NCI-H526 treated with DMSO at 0.1 percent for 48 hours (cell line): ENCODE data around the gene SPIRE1.
"Not testable (repeated sequence)": the region's sequence is repeated elsewhere in the genome, so short reads cannot be mapped to it uniquely, and the experiment has no call there.

Source experiments
- DNase-seq: peaks from one replicate; lab custom pipeline; 2025; lab: John Stamatoyannopoulos, UW

Gene SPIRE1

DNA sequence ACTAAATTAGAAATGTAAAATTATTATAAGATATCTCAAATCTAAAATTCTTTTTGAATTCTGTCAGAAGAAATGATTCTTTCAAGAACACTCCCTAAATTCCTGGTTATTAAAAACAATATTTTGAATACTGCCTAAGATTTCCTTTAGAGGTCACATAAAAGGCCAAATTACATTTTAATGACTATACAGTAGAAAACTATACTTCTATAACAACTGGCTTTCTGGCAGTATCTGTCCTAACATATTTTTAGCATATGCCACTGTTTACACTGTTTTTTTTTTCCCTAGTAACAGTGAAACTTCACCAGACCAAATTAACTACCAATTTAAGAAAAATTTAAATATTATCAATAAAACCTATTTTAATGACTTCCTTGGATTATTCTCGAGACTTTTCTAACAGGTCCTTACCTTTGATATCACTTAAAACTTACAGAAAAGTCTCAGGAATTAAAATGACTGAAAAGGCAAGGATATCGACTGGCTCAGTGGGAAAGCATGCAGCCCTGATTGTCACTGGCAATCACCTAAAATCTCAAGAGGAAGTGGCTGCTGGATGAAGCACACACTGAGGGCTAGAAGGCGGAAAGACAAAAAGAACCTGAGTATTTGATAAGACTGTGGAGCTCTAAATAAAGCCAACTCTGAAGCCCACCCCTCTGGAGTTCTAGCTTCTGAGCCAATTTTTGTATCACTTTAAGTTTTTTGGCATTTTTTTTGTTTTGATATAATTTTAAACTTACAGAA lies 59.6 kb downstream of the SPIRE1 start:
- DNase-seq = no peak

DNA sequence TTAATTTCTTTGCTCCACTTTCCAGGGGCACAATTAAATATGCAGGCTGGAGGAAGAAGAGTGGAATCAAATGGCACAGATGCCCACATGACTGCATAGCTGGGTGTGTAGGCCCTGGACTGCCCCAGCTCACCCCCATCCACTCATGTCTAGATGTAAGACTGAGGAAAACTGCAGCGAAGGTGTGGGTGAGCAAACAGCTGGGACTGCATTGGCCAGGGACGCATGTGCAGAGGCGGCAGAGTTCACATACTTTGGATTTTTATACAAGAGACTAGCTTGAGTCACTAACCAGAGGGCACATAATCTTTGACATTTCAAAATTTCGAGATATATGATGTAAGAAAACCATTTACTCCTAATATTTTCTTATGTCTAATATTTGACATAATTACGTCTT lies 60.1 kb downstream of the SPIRE1 start:
- DNase-seq = no peak

DNA sequence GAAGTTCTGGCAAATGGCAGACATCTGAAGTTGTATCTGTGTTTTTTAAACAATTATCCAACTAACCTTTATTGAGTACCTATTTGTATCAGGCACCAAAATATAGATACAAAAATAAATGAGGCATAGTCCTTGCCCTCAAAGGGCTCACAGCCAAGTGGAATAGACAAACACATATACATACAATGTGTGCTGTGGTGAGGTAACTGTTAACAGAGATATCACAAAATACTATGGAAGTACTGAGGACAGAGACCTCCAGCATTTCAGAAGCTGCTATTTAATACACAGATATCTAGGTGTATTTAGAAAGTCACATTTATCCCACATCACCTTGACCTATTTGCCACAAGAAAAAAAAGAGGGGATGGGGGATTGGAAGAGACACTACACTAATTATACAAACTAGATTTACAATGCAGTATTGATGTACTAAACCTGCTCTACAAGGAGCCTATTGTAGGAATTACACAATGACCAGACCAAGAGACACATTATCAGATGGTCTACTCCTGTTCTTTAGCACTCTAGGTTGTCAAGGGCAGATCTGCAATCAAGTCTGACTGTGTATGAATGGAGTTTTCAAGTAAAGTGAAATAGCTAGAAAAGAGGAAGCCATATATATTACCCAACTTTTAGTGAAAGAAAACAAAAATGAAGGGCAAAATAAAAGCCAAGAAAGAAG lies 62.2 kb downstream of the SPIRE1 start:
- no peak for DNase-seq

DNA sequence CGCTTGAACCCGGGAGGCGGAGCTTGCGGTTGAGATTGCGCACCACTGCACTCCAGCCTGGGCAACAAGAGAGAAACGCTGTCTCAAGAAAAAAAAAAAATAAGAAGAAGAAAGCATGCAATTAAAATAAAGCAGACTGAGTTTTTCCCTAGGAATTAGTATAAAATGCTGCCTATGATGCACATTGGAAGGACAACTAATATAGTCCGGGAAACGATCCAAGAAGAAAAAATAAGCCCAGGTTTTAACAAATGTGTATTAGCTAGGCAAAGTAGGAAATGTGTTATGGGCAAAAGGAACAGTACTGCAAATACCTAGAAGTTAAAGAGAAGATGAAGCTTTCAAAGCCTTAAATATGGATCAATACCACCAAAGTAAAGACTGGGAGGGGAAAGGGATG lies 64.0 kb downstream of the SPIRE1 start:
- DNase-seq = no peak

DNA sequence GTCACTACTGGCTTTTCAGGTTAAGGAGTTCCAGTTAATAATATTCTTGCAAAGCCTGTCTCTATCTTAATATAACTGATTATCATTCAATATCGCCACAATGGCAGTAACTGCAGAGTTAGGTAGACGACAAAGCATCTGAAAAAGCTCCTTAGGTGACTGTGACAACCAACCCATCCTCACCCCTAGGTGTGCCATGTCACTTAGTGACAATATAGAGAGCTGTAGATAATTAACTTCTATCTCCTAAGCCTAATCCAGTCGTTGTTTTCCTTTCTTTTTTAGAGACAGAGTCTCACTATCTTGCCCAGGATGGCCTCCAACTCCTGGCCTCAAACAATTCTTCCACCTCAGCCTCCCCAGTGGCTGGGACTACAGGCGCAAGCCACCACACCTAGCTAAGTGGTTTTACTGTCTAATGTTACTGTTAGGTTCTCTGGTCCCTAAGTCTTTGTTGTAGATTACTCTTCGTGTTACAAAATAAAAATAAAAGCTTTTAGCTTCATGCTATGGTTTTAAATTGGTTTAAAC lies 65.2 kb downstream of the SPIRE1 start:
- no peak for DNase-seq

DNA sequence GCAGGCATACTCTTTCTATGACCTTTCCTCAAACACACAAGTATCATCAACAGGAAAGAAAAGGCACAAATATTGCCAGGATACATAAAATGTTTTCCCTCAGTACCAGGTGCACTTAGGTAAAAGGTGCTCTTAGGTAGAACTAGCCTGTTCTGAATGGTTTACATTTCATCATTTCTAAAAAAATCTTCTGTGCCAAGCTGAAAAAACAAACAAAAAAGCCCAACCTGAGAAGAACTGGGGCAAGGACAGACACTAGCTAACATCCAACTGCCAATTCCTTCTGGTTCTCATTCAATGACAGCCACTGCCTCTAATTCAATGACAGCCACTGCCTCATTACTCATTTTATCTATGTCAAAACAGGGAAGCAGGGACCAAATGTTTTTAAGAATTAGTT lies 68.5 kb downstream of the SPIRE1 start:
- DNase-seq = no peak

DNA sequence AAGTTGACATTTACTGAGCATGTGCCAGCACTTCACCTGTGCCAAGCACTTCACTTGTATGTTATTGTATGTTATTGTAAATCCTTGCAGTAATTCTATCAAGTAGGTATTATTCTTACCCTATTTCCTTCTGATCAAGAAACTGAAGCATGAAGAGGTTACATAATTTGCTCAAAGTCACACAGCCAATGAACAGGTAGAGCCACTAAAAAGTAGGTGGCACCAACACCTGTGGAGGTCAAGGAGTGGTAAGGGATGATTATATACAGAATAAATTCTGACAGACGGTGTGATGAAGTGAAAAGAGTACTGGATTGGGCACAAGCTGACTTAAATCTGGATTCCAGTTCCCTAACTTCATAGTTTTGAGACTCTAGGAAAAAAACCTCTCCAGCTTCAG lies 71.0 kb downstream of the SPIRE1 start:
- DNase-seq = no peak

DNA sequence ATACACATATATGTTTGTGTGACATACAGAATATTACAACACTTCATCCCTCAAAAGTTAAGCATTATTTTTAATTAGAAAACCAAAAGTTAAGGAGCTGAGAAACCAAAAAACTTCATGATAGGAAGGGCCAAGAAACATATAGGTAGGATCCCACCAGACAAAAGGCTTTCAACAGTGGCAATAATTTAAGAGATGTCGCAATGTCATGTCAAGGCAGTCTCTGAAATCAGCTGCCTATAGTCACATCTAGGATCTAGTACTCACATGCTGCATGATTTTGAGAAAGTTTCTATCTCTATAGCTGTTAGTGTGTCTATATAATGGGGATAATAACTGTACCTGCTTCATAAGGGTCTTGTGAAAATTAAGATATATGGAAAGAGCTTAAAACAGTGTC lies 72.7 kb downstream of the SPIRE1 start:
- no peak for DNase-seq

DNA sequence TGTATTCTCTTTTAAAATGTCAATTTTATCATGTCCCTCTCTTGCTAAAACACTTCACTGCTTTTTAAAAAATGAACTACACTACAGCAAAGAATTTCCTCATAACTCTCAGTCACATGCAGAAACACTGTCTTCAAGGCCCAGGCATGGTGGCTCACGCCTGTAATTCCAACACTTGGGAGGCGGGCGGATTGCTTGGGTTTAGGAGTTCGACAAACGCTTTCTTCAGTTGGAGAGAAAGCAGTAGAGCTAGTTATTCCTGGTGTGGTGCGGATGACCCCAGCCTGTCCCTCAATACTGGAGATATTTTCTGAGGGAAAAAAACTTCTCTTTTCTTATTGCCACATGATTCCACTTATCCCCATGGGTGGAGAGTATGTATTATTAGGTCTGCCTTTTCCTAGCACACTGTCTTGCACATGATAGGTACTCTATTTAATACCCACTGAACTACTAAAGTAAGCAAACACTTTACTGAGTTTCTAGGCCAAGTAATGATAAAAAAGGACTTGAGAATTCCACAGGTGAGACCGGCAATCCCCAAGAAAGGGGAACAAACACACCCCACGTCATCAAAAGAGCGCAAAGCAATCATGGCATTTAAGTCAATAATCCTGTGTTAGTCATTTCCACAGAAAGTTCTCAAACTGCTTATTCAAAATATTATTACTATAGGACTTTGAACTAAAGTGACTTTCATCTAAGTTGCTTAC lies 77.1 kb downstream of the SPIRE1 start:
- DNase-seq = no peak

DNA sequence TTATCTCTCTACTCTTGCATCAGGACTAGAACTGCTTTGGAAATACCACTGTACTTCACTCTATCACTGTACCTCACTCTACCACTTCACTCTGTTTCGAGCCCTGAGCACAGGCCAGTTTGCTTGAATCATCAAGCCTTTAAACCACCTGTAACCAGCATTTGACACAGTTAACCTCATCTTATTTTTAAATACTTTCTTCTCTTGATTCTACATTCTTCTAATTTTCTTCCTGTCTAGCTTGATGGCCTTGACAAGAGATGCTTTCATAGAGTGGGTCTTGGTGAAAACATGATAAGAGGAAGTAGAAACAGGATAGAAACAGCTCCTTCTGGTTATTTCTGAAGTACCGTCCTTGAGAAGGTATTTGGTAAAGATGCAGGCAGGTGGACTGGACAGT lies 78.1 kb downstream of the SPIRE1 start:
- DNase-seq = no peak

DNA sequence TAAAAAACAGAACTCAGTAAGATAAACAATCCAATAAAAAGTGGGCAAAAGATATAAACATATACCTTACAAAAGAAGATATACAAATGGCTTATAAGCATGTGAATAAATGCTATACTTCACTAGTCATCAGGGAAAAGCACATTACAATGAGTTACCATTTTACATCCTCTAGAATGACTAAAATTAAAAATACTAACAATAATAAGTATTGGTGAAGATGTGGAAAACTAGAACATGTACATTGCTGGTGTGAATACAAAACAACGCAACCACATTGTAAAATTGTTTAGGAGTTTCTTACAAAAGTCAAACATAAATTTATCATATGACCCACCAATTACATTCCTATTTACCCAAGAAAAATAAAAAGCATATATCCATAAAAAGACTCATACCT lies 80.1 kb downstream of the SPIRE1 start:
- no peak for DNase-seq

DNA sequence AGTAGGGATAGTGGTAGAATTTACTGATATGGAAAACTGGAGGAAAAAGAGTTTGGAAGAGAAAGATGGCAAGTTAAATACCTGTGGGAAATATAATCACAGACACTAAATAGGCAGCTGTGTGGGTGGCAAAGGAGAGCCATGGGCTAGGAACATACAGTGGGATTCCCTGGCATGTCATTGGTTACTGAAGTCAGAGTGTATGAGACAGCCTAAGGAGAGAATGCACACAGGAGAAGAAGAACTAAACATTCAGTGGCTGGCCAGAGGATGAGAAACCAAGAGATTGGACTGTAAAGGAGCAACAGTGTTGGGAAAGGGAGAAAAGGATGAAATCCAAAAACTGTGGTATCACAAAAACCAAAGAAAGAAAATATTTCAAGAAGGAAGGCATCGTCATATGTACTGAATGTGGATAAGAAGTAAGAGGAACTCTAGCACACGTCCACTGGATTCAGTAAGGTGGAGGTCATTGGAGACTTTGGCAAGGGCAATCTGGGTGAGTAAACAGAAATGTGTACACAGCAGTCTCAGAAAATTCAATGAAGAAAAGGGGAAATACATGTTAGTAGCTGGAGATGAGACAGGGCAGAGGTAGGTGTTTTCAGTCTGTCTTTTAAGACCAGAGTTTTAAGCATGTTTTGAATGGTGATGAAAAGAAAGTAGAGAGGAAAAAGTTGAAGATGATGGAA lies 83.3 kb downstream of the SPIRE1 start:
- DNase-seq = no peak

DNA sequence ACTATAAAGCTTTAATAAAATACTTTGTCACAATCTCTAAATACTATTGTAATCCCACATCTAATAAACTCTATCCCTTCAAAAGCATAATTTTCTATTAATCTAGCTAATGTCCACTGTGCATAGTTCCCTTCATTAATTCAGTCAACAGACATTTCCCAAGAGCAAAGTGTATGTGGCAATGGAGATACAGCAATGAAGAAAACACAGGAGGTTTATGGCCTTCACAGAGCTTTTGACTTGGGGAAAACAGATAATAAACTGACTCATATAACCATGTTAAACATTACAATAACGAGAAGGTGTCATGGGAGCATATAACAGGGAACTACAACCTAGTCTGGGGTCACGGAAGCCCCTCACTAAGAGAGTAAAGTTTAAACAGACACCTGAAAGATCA lies 86.3 kb downstream of the SPIRE1 start:
- DNase-seq = no peak

DNA sequence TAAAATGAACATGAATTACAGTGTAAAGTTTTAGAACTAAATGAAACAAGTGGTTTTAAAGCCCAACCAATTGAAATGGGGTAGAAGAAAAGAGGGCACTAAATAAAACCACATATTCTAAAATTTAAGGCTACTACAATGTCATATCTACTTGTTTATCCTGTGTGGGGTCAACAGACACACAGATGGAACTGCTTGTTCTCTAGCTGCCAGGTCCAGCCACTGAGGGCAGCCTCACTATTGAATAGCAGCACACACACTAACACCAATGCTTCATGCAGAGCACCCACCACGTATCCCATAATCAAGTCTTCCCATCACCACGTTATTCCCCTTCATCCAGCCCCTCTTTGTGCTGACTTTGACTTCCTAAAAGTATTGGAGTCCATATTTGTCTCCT lies 88.1 kb downstream of the SPIRE1 start:
- DNase-seq = no peak

DNA sequence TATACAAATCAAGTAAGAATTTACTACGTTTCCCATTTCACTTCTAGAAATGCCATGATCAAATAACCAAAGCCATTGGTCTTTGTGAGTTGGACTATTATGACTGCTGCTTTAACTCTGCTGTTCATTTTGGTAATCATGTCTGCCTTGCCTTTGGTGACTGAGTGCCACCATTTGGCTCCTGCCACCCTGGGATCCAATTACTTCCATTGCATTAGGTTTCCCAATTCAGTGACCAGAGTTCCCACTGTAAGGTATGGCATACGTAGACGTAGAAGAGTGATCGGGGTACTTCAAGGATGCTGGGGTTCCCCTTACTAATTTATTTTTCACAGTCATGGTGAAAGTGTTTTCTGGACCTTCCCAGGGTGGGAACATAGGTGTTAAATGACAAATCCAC lies 90.1 kb downstream of the SPIRE1 start:
- no peak for DNase-seq

DNA sequence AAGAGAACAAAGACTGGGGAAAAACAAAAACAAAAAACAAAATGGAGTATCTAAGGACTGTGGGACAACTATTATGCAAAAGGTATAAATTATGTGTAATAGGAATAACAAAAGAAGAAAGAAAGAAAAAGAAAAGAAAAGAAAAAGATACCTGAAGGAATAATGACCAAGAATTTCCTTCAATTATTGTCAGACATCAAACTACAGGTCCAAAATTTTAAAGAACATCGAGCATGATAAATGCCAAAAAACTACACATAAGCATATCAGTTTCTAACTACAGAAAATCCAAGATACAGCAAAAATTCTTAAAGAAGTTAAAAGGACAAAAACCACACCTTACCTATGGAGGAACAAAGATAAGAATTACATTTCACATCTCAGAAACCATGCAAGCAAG lies 93.0 kb downstream of the SPIRE1 start:
- no peak for DNase-seq

DNA sequence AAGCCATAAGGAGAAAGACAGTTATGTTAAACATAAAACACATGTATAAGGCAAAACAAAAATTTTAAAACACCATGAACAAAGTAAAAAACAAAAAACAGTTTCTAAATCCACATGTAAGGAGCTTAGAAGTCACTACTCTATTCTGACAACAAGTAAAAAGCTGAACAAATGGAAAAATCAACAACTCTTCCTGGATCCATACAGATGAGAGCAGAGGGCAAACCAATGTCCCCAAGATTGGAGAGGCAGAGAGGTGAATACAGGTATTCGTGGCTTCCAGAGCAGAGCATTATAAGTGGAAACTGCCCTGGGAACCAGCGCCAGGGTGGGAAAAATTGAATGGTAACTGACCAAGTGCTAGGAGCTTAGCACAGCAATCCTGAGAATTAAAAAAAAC lies 93.5 kb downstream of the SPIRE1 start:
- no peak for DNase-seq

DNA sequence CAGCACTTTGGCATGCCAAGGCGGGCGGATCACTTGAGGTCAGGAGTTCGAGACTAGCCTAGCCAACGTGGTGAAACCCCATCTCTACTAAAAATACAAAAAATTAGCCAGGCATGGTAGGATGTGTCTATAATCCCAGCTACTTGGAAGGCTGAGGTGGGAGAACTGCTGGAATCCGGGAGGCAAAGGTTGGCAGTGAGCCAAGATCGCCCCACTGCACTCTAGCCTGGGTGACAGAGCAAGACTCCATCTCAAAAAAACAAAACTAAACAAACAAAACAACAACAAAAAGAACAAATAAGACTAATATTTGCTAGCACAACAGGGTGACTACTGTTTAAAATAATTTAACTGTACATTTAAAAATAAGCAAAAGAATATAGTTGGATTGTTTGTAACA lies 97.3 kb downstream of the SPIRE1 start:
- DNase-seq = not testable (repeated sequence)

DNA sequence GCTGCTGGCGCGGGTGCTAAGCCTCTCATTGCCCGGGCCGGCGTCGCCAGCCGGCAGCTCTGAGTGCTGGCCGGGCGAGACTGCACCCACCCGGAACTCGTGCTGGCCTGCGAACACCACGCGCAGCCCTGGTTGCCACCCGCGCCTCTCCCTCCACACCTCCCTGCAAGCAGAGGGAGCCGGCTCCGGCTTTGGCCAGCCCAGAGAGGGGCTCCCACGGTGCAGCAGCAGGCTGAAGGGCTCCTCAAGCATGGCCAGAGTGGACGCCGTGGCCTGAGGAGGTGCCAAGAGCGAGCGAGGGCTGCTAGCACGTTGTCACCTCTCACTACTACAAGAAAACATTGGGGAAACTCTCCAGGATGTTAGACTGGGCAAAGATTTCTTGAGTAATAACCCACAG lies 98.6 kb downstream of the SPIRE1 start:
- DNase-seq = no peak

DNA sequence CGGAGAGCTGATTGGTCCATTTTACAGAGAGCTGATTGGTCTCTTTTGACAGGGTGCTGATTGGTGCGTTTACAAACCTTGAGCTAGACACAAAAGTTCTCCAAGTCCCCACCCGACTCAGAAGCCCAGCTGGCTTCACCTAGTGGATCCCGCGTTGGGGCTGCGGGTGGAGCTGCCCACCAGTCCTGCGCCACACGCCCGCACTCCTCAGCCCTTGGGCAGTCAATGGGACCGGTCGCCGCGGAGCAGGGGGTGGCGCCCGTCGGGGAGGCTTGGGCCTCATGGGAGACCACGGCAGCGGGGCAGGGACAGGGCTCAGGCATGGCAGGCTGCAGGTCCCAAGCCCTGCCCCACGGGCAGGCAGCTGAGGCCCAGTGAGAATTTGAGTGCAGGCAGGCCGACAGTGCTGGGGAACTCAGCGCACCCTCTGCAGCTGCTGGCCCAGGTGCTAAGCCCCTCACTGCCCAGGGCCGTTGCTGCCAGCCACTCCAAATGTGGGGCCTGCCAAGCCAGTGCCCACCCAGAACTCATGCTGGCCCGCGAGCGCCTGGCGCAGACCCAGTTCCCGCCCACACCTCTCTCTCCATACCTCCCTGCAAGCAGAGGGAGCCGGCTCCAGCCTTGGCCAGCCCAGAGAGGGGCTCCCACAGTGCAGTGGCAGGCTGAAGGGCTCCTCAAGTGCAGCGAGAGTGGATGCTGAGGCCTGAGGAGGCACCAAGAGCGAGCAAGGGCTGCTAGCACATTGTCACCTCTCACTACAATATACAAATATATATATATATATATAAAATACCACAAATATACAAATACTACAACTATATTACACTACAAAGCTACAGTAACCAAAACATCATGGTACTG lies 100.7 kb downstream of the SPIRE1 start:
- DNase-seq = no peak

DNA sequence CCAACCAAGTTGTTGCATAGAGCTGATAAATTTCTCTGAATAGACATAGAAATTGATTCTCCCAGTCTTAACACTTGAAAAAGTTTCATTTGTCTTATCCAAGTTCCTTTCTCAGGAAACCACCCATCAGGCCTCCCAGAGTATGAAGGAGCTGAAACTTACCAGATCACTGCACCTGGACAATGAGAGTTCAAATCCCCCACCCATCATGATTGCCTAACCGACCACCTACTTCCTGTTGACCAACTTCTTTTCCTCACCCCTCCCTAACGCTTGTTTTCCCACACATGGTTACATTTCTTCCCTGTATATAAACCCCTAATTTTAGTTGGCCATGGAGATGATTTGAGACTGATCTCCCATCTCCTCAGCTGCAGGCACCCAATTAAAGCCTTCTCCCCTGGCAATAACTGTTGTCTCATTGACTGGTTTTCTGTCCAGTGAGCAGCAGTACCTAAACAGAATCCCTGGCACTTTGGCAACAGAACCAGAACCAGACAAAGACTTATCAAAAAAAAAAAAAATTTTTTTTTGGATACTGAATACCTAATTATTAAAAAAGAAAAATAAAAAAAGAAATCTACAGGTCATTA lies 103.0 kb downstream of the SPIRE1 start:
- DNase-seq = no peak
